Memory B cell (primary cell): ENCODE measurements around the gene FRA10AC1.

Source experiments
- ATAC-seq: fragments of 150-1000 bp; cut with Tn5 transposase; 2 replicates; pipeline ENCODE4 v1.10.0; 2021; ENCODE audit warnings: low read depth, mild to moderate bottlenecking, moderate library complexity
- DNase-seq, 2 donors: peaks; one replicate each; pipeline ENCODE4 v3.0.0; 2022; ENCODE audit warnings: low spot score in 2 of 2
- H3K27ac Mint-ChIP-seq: one replicate; pipeline ENCODE4 v1.8.0; 2022; ENCODE audit warnings: mild to moderate bottlenecking, moderate library complexity, mixed read lengths
- H3K27me3 Mint-ChIP-seq: one replicate; pipeline ENCODE4 v1.8.0; 2022; ENCODE audit warnings: mixed read lengths
- H3K36me3 Mint-ChIP-seq: one replicate; pipeline ENCODE4 v1.8.0; 2022; ENCODE audit warnings: mild to moderate bottlenecking, mixed read lengths
- H3K4me1 Mint-ChIP-seq: one replicate; pipeline ENCODE4 v1.8.0; 2022; ENCODE audit warnings: mixed read lengths
- H3K4me3 Mint-ChIP-seq: one replicate; pipeline ENCODE4 v1.8.0; 2022; ENCODE audit warnings: mild to moderate bottlenecking, moderate library complexity, mixed read lengths
- H3K9me3 Mint-ChIP-seq: one replicate; pipeline ENCODE4 v1.8.0; 2022; ENCODE audit warnings: mixed read lengths

Gene FRA10AC1

DNA sequence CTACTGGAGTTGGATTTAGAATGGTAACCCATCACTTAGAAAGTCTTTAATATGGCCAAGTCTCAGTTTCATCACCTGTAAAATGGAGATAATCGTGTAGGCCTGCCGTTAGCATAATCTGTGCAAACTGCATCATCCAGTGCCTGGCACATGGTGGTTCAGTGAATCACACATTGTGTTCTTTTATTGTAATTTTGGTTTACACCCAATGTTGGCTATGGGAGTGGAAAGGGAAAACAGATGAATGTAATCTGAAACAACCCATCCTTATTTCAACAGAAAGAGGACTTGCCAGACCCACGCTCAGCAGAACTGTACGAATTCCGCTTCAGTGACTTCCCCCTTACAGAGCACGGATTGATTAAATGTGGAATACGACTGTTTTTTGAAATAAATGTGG is 62.6 kb downstream of the FRA10AC1 start:
- H3K27me3 Mint-ChIP-seq = peaks cover 16% of the 10 kb centered on the region
- no peak for DNase-seq
- H3K9me3 Mint-ChIP-seq = no peaks in the 10 kb centered on the region
- no peak overlapping the region for H3K27ac Mint-ChIP-seq
- no peaks in the 10 kb centered on the region for H3K4me1 Mint-ChIP-seq
- no peak for ATAC-seq
- H3K36me3 Mint-ChIP-seq = no peaks in the 10 kb centered on the region
- no peak overlapping the region for H3K4me3 Mint-ChIP-seq

- Mint-ChIP-seq H3K9me3 (no peaks in the 10 kb centered on the region), H3K27ac (no peak overlapping the region), H3K27me3 (peaks cover 14% of the 10 kb centered on the region), H3K4me3 (no peak overlapping the region), H3K36me3 (no peaks in the 10 kb centered on the region), H3K4me1 (no peaks in the 10 kb centered on the region)
- DNase-seq (no peak), ATAC-seq (no peak)
Measured at GRCh38 chr10:93630625-93631557, 71.5 kb downstream of the FRA10AC1 start.

DNA sequence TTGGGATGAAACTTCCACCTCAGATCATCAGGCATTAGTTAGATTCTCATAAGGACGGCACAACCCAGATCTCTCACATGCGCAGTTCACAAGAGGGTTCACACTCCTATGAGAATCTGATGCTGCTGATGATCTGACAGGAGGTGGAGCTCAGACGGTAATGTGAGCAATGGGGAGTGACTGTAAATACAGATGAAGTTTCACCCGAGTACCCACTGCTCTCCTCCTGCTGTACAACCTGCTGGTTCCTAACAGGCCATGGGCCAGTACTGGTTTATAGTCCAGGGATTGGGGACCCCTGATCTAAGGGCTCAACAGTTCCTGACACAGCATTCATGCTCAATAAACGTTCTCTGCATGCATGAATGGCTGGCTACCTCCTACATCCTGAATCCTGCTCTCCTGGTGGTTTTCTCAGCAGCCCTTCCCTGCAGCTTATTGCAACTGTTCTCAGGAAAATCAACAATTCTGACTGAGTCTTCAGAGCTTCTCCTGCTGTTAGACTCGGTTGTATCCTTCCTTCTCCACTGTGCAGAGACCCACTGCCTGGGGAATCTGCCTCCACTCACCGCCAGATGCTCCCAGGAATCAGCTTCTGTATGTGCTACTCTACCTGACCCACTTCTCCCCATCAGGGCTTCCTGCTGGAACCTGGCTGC is 72.6 kb downstream of the FRA10AC1 start:
- H3K36me3 Mint-ChIP-seq = no peaks in the 10 kb centered on the region
- ATAC-seq (no peak), DNase-seq (no peak)
- H3K9me3 Mint-ChIP-seq = no peaks in the 10 kb centered on the region
- no peak overlapping the region for H3K27ac Mint-ChIP-seq
- no peak overlapping the region for H3K4me3 Mint-ChIP-seq
- no peaks in the 10 kb centered on the region for H3K4me1 Mint-ChIP-seq
- H3K27me3 Mint-ChIP-seq = peaks cover 13% of the 10 kb centered on the region

DNA sequence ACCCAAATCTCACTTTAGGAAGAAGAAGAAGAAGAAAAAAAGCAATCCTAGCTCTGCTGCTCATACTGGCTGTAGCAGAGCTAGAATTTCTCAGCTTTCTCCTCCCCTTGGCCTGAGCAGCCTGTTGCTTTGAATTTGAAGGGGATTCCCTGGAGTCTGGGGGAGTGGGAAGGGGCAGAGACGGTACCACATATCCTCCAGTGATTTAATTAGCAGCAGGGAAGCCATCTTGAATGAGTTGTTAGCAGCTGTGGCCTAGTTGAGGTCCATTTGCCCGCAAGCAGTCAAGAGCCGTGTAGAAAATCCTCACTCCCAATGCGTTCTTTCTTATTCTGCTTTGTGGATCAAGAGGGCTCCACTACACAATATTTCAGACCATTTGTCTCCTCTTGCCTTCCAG is 73.5 kb downstream of the FRA10AC1 start:
- no peak overlapping the region for H3K27ac Mint-ChIP-seq
- H3K27me3 Mint-ChIP-seq = peaks cover 13% of the 10 kb centered on the region
- no peak overlapping the region for H3K4me3 Mint-ChIP-seq
- H3K4me1 Mint-ChIP-seq = no peaks in the 10 kb centered on the region
- no peaks in the 10 kb centered on the region for H3K36me3 Mint-ChIP-seq
- no peaks in the 10 kb centered on the region for H3K9me3 Mint-ChIP-seq
- ATAC-seq (no peak), DNase-seq (no peak)

- no peak for ATAC-seq
- DNase-seq = no peak
- Mint-ChIP-seq H3K9me3 (no peaks in the 10 kb centered on the region), H3K27me3 (peaks cover 3% of the 10 kb centered on the region), H3K36me3 (no peaks in the 10 kb centered on the region), H3K4me1 (no peaks in the 10 kb centered on the region), H3K27ac (no peak overlapping the region), H3K4me3 (no peak overlapping the region)
Measured at GRCh38 chr10:93622942-93623341, 79.5 kb downstream of the FRA10AC1 start.

- Mint-ChIP-seq H3K4me1 (peaks cover 3% of the 10 kb centered on the region), H3K36me3 (no peaks in the 10 kb centered on the region), H3K9me3 (no peaks in the 10 kb centered on the region), H3K27me3 (peaks cover 3% of the 10 kb centered on the region), H3K4me3 (no peak overlapping the region), H3K27ac (no peak overlapping the region)
- ATAC-seq (no peak), DNase-seq (no peak)
Measured at GRCh38 chr10:93620925-93621324, 81.5 kb downstream of the FRA10AC1 start.
